Neural progenitor cell (in vitro differentiated cells): ENCODE results near the gene PLPP3.

Experiments used
- EZH2 ChIP-seq: fragments of 200-600 bp; sonication (generic); IDR thresholded peaks from 2 replicates; pipeline ENCODE4 v1.6.1; 2017; ENCODE audit warnings: antibody characterized with exemption, mild to moderate bottlenecking, moderate library complexity
- EZH2phosphoT487 ChIP-seq: fragments of 200-600 bp; sonication (generic); IDR thresholded peaks from 2 replicates; pipeline ENCODE4 v1.6.1; 2017; ENCODE audit warnings: antibody characterized with exemption
- TF ChIP-seq, protein P1 (sequence below): fragments of 200-600 bp; sonication (generic); IDR thresholded peaks from 2 replicates; pipeline ENCODE4 v1.5.1; 2017; ENCODE audit warnings: antibody characterized with exemption, mild to moderate bottlenecking

- TF ChIP-seq, protein P1, sequence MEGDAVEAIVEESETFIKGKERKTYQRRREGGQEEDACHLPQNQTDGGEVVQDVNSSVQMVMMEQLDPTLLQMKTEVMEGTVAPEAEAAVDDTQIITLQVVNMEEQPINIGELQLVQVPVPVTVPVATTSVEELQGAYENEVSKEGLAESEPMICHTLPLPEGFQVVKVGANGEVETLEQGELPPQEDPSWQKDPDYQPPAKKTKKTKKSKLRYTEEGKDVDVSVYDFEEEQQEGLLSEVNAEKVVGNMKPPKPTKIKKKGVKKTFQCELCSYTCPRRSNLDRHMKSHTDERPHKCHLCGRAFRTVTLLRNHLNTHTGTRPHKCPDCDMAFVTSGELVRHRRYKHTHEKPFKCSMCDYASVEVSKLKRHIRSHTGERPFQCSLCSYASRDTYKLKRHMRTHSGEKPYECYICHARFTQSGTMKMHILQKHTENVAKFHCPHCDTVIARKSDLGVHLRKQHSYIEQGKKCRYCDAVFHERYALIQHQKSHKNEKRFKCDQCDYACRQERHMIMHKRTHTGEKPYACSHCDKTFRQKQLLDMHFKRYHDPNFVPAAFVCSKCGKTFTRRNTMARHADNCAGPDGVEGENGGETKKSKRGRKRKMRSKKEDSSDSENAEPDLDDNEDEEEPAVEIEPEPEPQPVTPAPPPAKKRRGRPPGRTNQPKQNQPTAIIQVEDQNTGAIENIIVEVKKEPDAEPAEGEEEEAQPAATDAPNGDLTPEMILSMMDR, result peak; percentile 92
- TF ChIP-seq EZH2 (no peak), EZH2phosphoT487 (no peak)
Observed at GRCh38 chr1:56584910-56585528, 5.7 kb upstream of the PLPP3 start.
